Omental fat pad (tissue), 4 donors: ENCODE results near the gene PIAS2. TPM values are rescaled to one million over a fixed set of nuclear protein-coding genes. Genes with fewer than 3 reads are reported as not detected.
A peak's percentile ranks its signal among the peaks of the same experiment; 100 is the strongest.

Experiments
- ATAC-seq: fragments of 150-250 bp; one replicate; pipeline ENCODE4 v1.9.1; 2016; ENCODE audit warnings: mild to moderate bottlenecking, moderate library complexity; ENCODE audit not compliant: low FRiP score
- DNase-seq: peaks from one replicate; pipeline ENCODE4 v3.0.0-alpha.2; 2019; ENCODE audit warnings: low spot score
- total RNA-seq, 4 donors: library from RNA; depleted of rRNA; stranded (reverse); fragments of >200 nt; gene quantifications; one replicate each; pipeline ENCODE4 v1.1.0, GENCODE V29; 2016
- TF ChIP-seq, protein P1 (sequence below), 3 donors: fragments of 450-650 bp; IDR thresholded peaks; one replicate each; pipeline ENCODE4 v1.5.1; 2016 to 2017; ENCODE audit warnings: antibody characterized with exemption in 3 of 3, mild to moderate bottlenecking in 3 of 3, moderate library complexity in 2 of 3

The PIAS2 gene
- total RNA-seq, 4 donors from 2014 or later, result 17.7 to 24.9 (median 23.4) TPM

DNA sequence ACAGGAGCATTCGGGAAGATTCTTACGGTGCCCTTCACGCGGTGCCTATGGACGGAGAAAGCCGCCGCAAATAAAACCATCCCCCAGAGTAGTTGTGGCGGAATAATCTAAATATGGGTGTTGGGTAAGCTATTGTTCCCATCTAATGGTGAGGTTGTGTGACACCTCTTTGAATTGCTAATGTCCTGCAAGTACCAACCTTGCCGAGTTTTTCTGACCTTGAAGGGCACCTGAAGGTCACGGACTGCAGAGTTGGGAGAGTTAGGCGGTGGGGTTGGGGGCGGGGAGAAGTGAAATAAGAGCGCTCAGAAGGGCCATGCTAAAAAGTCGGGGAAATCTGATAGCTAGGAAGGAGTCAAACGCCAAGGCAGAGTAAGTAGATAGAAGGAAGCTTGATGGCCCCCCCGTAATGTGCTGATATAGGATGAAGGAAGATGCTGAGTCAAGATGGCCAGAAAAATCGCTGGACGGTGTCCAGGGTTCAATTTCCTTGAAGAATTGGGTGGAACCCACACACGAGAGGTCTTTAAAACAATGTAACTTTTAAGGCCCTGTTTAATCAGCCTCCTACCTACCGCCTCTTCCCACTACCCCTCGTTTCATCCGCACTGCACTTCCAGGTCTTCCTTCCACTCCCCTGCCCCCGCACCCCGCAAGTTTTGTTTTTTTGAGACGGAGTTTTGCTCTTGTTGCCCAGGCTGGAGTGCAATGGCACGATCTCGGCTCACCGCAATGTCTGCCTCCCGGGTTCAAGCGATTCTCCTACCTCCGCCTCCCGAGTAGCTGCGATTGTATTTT, 695 bp upstream of the PIAS2 start:
- DNase-seq (peak; percentile 25), ATAC-seq (peak; percentile 18)
- TF ChIP-seq, protein P1, sequence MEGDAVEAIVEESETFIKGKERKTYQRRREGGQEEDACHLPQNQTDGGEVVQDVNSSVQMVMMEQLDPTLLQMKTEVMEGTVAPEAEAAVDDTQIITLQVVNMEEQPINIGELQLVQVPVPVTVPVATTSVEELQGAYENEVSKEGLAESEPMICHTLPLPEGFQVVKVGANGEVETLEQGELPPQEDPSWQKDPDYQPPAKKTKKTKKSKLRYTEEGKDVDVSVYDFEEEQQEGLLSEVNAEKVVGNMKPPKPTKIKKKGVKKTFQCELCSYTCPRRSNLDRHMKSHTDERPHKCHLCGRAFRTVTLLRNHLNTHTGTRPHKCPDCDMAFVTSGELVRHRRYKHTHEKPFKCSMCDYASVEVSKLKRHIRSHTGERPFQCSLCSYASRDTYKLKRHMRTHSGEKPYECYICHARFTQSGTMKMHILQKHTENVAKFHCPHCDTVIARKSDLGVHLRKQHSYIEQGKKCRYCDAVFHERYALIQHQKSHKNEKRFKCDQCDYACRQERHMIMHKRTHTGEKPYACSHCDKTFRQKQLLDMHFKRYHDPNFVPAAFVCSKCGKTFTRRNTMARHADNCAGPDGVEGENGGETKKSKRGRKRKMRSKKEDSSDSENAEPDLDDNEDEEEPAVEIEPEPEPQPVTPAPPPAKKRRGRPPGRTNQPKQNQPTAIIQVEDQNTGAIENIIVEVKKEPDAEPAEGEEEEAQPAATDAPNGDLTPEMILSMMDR (IDR thresholded peaks at IDR 0.05), result no peak

DNA sequence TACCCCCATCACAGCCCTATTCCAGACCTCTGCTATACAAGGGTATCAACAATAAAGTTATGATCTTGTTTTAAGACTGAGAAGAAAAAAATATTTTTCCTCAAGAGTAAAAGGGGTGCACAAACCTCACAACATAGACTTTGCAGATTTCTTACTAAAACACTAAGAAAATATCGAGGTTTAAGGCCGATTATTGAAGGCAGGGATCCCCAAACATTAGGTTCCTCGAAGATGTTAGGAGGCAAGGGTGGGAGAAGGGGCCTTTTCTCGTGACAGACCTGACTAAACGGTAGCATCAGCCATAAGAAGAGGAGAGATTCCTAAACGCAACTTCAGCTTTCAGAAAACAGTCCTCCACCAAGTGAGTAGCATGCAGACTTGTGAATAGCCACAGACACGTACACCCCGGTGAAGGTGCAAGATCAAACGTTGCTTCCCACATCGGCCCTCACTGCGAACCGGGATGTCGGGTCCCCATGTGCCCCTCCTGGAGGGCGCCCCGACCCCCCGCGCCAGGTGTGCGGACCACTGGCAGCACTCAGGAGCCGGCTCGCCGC, 678 bp downstream of the PIAS2 start:
- TF ChIP-seq, protein P1 (IDR thresholded peaks at IDR 0.05), result no peak
- ATAC-seq (no peak), DNase-seq (no peak)

DNA sequence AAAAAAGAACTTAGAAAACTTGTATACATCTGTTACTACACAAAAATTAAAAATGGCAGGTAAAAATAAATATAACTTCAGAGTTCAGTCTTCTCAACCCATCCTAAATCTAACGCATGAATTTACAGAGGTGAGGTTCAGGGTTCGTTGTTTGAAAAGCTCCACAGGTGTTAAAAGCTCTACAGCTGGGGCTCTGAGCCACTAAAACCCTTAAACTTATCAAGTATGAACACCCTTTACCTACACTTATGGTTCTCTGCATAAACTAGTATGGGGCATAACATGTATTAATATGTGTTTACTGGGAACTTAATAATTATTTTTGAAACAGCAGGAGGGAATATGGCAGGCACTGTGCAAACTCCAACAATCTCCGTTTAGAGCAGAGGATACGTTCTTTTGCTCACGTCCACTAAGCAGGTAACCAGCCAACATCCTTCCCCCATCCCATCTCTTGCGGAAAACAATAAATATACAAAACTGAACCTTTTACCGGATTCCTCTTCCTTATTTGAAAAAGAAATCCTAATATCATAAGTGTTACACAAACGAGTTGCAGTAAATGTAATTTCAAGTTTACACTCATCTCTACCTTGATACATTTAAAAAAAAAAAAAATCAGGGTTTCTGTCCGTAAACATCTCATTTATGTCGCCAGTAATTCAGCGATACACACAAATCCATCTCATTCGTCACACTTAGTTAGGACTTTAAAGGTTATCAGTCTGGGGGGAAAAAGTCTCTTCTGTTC, 1.3 kb downstream of the PIAS2 start:
- ATAC-seq (no peak), DNase-seq (no peak)
- TF ChIP-seq, protein P1 (IDR thresholded peaks at IDR 0.05), result no peak

DNA sequence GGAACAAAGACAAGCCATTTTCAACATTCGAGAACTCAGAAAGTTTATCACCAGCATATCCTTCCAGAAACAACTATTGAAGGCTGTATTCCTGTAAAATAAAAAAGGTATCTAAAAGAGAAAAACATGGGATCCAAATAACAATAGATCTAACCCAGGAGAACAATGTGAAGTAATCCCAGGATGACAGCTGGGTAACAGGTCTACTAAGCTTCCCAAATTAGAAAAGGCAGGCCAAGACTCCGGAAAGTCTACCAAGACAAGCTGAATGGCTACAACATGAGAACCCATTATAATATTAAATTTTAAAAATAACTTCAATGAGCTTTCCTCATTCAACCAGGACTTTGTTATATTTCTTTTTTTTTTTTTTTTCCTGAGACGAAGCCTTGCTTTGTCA, 6.5 kb downstream of the PIAS2 start:
- ATAC-seq, result no peak
- TF ChIP-seq, protein P1 (IDR thresholded peaks at IDR 0.05), result no peak
- DNase-seq, result no peak

DNA sequence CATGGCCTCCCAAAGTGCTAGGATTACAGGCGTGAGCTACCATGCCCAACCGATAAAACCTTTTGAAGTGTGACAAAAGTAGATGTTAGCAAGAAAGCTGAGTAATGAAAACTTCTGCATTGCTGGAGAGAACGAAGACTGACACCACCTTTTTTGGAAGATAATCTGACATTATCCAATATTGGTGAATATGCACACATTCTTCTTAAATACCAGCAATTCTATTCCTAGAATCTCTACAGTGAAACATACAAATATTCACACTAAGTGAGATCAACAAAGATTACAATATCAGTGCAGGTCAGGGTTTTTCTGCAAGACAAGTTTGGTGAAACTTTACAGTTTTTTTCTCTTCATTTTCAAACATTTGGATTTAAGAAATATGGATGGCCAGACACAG, 7.8 kb downstream of the PIAS2 start:
- ATAC-seq, result no peak
- TF ChIP-seq, protein P1 (IDR thresholded peaks at IDR 0.05), result no peak
- DNase-seq, result no peak

DNA sequence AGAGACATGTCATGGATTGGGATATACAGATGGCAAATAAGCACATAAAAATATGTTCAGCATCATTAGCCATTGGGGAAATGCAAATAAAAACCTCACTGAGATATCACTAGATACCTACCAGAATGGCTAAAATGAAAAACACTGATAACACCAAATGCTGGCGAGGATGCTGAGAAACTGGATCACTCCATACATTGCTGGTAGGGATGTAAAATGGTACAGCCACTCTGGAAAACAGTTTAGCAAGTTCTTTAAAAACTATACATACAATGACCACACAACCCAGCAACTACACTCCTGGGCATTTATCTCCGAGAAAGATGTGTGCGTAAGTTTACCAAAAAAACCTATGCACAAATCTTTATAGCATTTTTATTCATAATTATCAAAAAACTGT, 13.9 kb downstream of the PIAS2 start:
- TF ChIP-seq, protein P1 (IDR thresholded peaks at IDR 0.05), result no peak
- no peak for ATAC-seq
- DNase-seq, result no peak
